Liver (tissue), 9 donors: ENCODE data around the gene COPB2. TPM values are rescaled to one million over a fixed set of nuclear protein-coding genes. Genes with fewer than 3 reads are reported as not detected.

Experiments
- DNase-seq: peaks from one replicate; pipeline ENCODE4 v3.0.0-alpha.2; 2017; ENCODE audit warnings: low spot score
- H3K27ac ChIP-seq, 2 donors: one replicate each; pipeline ENCODE4 v1.7.0; 2013; ENCODE audit warnings: inconsistent platforms in 2 of 2, low read length in 2 of 2, control low read depth in 1 of 2, low read depth in 1 of 2, mild to moderate bottlenecking in 1 of 2
- H3K27me3 ChIP-seq, 4 donors: one replicate each; pipeline versions ENCODE4 v1.6.1 to v1.7.0; 2013; ENCODE audit warnings: low read length in 3 of 4, inconsistent platforms in 1 of 4, mild to moderate bottlenecking in 1 of 4, moderate library complexity in 1 of 4; ENCODE audit not compliant: control insufficient read depth in 4 of 4, insufficient read depth in 4 of 4
- H3K36me3 ChIP-seq, 4 donors: one replicate each; pipeline versions ENCODE4 v1.6.1 to v1.7.0; 2013; ENCODE audit warnings: low read length in 3 of 4, mild to moderate bottlenecking in 3 of 4, low read depth in 1 of 4, moderate library complexity in 1 of 4; ENCODE audit not compliant: control insufficient read depth in 4 of 4, insufficient read depth in 3 of 4
- H3K4me1 ChIP-seq, 4 donors: one replicate each; pipeline versions ENCODE4 v1.6.1 to v1.7.0; 2013; ENCODE audit warnings: low read length in 3 of 4, mild to moderate bottlenecking in 3 of 4, moderate library complexity in 1 of 4; ENCODE audit not compliant: control insufficient read depth in 4 of 4, insufficient read depth in 4 of 4
- H3K4me3 ChIP-seq, 3 donors: one replicate each; pipeline versions ENCODE4 v1.6.1 to v1.7.0; 2013; ENCODE audit warnings: low read length in 3 of 3, control low read depth in 1 of 3, low read depth in 1 of 3, mild to moderate bottlenecking in 1 of 3
- H3K9ac ChIP-seq, 2 donors: one replicate each; pipeline ENCODE4 v1.7.0; 2013; ENCODE audit warnings: low read length in 2 of 2, mild to moderate bottlenecking in 2 of 2, moderate library complexity in 2 of 2, control low read depth in 1 of 2, low read depth in 1 of 2
- H3K9me3 ChIP-seq, 4 donors: one replicate each; pipeline versions ENCODE4 v1.6.1 to v1.7.0; 2013; ENCODE audit warnings: low read length in 3 of 4; ENCODE audit not compliant: control insufficient read depth in 4 of 4
- ATF3 ChIP-seq: IDR thresholded peaks from 2 replicates; pipeline ENCODE4 v1.6.1; 2016; ENCODE audit warnings: antibody characterized with exemption
- CTCF ChIP-seq: fragments of 150-350 bp; IDR thresholded peaks from 2 replicates; pipeline ENCODE4 v1.5.1; 2017; ENCODE audit warnings: improper control_type of control experiment, low read depth, low read length; ENCODE audit not compliant: missing input control
- EGR1 ChIP-seq, 2 donors: IDR thresholded peaks; 2 replicates each; pipeline ENCODE4 v1.6.1; 2016 to 2018; ENCODE audit warnings: antibody characterized with exemption in 2 of 2, low read depth in 2 of 2
- FOXA1 ChIP-seq: IDR thresholded peaks from 2 replicates; pipeline ENCODE4 v1.6.1; 2016; ENCODE audit warnings: antibody characterized with exemption
- FOXA2 ChIP-seq: IDR thresholded peaks from 2 replicates; pipeline ENCODE4 v1.6.1; 2016; ENCODE audit warnings: antibody characterized with exemption
- GABPA ChIP-seq, 2 donors: IDR thresholded peaks in 1 of 2; conservative IDR thresholded peaks in 1 of 2; 2 replicates each; pipeline ENCODE4 v1.6.1; 2016; ENCODE audit warnings: antibody characterized with exemption in 2 of 2, mild to moderate bottlenecking in 1 of 2, moderate library complexity in 1 of 2
- HNF4G ChIP-seq: IDR thresholded peaks from 2 replicates; pipeline ENCODE4 v1.6.1; 2016; ENCODE audit warnings: antibody characterized with exemption
- JUND ChIP-seq, 2 donors: IDR thresholded peaks; 2 replicates each; pipeline ENCODE4 v1.6.1; 2016; ENCODE audit warnings: antibody characterized with exemption in 2 of 2
- MAX ChIP-seq: IDR thresholded peaks from 2 replicates; pipeline ENCODE4 v1.6.1; 2016; ENCODE audit warnings: antibody characterized with exemption
- NR2F2 ChIP-seq: IDR thresholded peaks from 2 replicates; pipeline ENCODE4 v1.6.1; 2016; ENCODE audit warnings: antibody characterized with exemption
- REST ChIP-seq: IDR thresholded peaks from 2 replicates; pipeline ENCODE4 v1.6.1; 2016; ENCODE audit warnings: antibody characterized with exemption, mild to moderate bottlenecking
- RXRA ChIP-seq, 2 donors: IDR thresholded peaks; 2 replicates each; pipeline ENCODE4 v1.6.1; 2017 to 2018; ENCODE audit warnings: antibody characterized with exemption in 2 of 2, mild to moderate bottlenecking in 1 of 2
- SP1 ChIP-seq: IDR thresholded peaks from 2 replicates; pipeline ENCODE4 v1.6.1; 2018; ENCODE audit warnings: antibody characterized with exemption, mild to moderate bottlenecking
- TAF1 ChIP-seq: conservative IDR thresholded peaks from 2 replicates; pipeline ENCODE4 v1.6.1; 2016; ENCODE audit warnings: antibody characterized with exemption, mild to moderate bottlenecking
- YY1 ChIP-seq: IDR thresholded peaks from 2 replicates; pipeline ENCODE4 v1.6.1; 2016; ENCODE audit warnings: antibody characterized with exemption, mild to moderate bottlenecking
- polyA plus RNA-seq, 2 donors: library from polyadenylated mRNA; stranded (reverse) in 1 of 2; unstranded in 1 of 2; fragments of 200-250 nt in 1 of 2; fragments of >200 nt in 1 of 2; fragmentation: Nextera tagmentation in 1 of 2; extraction: Ambion mirVana in 1 of 2; gene quantifications; one replicate each; pipeline versions ENCODE4 v1.2.1 to v1.2.3, GENCODE V29; 2013 to 2015
- total RNA-seq, 2 donors: library from RNA; depleted of rRNA; stranded (reverse); fragments of >200 nt; gene quantifications; one replicate each; pipeline ENCODE4 v1.2.3, GENCODE V29; 2014
- donor health status: healthy.
- donor health status: healthy.
- donor health status: healthy.
- donor health status: healthy.
- donor health status: healthy.

Gene COPB2
- total and polyA plus RNA-seq, 4 donors: 45.4 to 145 (median 72.0) TPM

GRCh38 chr3:139342054-139342453 lies 47.4 kb downstream of the COPB2 start:
- H3K4me1 ChIP-seq: peaks cover 1 to 18% (median 14%) of the 10 kb centered on the region in 4 donors
- H3K27me3 ChIP-seq: peaks cover 0 to 11% (median 2%) of the 10 kb centered on the region in 4 donors
- no peak overlapping the region for H3K9ac ChIP-seq
- H3K36me3 ChIP-seq: no peaks in the 10 kb centered on the region
- no peaks in the 10 kb centered on the region for H3K9me3 ChIP-seq
- TF ChIP-seq REST (no peak), JUND (IDR thresholded peaks at IDR 0.05) (no peak), YY1 (no peak), CTCF (no peak), MAX (no peak), TAF1 (no peak), SP1 (no peak), EGR1 (IDR thresholded peaks at IDR 0.05; ENCODE audit: low read depth in 2 of 2) (no peak), HNF4G (no peak), GABPA (IDR thresholded peaks at IDR 0.05 in 1 of 2, conservative IDR thresholded peaks at IDR 0.05 in 1 of 2) (no peak), RXRA (IDR thresholded peaks at IDR 0.05) (no peak), FOXA1 (no peak), ATF3 (no peak), NR2F2 (no peak), FOXA2 (no peak)
- H3K4me3 ChIP-seq: no peak overlapping the region
- DNase-seq: no peak
- no peak overlapping the region for H3K27ac ChIP-seq

GRCh38 chr3:139340784-139341183 lies 48.7 kb downstream of the COPB2 start:
- no peak for DNase-seq
- Histone ChIP-seq H3K9me3 (no peaks in the 10 kb centered on the region), H3K9ac (no peak overlapping the region), H3K27me3 (peaks cover 0 to 11% (median 2%) of the 10 kb centered on the region in 4 donors), H3K36me3 (no peaks in the 10 kb centered on the region), H3K4me1 (peaks cover 1 to 15% (median 14%) of the 10 kb centered on the region in 4 donors), H3K27ac (no peak overlapping the region), H3K4me3 (no peak overlapping the region)
- no peak for TF ChIP-seq NR2F2
- no peak for TF ChIP-seq JUND (IDR thresholded peaks at IDR 0.05)
- TF ChIP-seq YY1: no peak
- TF ChIP-seq CTCF: no peak
- TF ChIP-seq GABPA (IDR thresholded peaks at IDR 0.05 in 1 of 2, conservative IDR thresholded peaks at IDR 0.05 in 1 of 2): no peak
- no peak for TF ChIP-seq SP1
